PC-9 (cell line): ENCODE measurements around the gene LPAR1.

Experiments used
- EZH2 ChIP-seq: fragments of 200-600 bp; sonication (generic); IDR thresholded peaks from 2 replicates; pipeline ENCODE4 v1.8.0; 2017; ENCODE audit warnings: antibody characterized with exemption, low read depth
- TF ChIP-seq, protein P1 (sequence below): fragments of 200-600 bp; sonication (generic); conservative IDR thresholded peaks from 2 replicates; pipeline ENCODE4 v1.6.1; 2017; ENCODE audit warnings: mixed run types, antibody characterized with exemption, mild to moderate bottlenecking, moderate library complexity

DNA sequence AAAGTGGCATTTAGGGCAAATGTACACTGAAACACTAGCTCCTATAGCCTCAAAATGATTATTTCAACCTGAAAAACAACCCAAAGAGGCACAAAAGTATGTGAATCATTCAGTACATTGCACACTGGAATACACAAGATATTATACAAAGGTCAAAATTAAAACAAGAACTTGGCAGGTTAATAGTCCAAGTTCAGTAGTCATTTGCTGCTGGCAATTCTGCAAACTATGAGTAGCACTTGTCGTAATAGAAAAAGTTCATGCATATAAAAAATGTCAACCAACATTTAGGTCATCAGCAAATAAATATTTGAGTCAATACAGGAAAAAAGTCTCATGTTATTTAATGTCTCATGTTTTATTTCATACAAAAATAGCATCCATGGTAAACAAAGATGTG, 98.7 kb downstream of the LPAR1 start:
- TF ChIP-seq, protein P1, sequence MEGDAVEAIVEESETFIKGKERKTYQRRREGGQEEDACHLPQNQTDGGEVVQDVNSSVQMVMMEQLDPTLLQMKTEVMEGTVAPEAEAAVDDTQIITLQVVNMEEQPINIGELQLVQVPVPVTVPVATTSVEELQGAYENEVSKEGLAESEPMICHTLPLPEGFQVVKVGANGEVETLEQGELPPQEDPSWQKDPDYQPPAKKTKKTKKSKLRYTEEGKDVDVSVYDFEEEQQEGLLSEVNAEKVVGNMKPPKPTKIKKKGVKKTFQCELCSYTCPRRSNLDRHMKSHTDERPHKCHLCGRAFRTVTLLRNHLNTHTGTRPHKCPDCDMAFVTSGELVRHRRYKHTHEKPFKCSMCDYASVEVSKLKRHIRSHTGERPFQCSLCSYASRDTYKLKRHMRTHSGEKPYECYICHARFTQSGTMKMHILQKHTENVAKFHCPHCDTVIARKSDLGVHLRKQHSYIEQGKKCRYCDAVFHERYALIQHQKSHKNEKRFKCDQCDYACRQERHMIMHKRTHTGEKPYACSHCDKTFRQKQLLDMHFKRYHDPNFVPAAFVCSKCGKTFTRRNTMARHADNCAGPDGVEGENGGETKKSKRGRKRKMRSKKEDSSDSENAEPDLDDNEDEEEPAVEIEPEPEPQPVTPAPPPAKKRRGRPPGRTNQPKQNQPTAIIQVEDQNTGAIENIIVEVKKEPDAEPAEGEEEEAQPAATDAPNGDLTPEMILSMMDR, result no peak
- no peak for TF ChIP-seq EZH2
